ENCODE results near the gene NECAB2.

DNA sequence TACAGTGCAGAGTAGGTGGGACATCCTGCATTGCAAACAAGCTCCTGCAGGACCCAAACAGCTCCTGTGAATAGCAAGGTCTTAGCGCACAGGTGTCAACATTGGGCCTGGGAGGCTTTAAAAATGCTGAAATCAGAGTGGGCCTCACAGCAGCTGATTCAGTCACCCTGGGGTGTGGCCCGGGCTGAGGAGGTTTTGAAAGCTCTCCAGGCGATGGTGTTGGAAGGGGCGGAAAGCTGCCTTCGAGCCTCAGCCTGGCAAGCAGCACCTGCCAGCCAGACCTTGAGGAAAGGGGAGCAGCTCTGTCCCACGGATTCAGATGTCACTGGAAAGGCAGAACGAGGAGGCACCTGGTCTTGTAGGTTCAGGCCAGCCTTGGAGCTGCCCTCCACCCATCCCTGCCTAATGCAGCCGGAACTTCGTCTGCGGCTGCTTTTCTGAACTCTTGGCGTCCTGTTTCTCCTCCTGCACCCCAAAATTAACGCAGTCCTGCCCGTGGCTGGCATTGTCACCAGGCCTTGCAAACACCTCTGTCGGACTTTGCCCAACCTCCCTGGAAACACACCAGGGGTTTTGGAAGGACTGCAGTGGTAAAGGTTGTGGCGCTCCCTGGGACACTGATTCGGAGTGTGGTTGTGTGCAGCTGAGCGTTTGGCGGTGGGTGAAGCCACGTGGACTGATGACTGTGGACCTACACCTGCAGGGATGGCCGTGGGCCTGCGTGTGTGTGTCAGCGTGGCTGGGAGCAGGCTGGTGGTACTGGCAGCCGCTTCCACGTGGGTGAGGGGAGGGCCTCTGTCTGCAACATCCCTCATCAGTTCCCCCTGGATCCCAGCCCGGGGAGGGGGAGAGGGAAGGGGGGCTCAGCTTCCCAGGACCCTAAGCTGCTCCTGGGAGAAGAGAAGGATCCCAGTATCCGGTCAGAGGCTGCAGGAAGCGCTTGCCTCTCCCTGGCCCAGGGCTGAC, 3.4 kb downstream of the NECAB2 start:
- TF ChIP-seq EZH2phosphoT487 (IDR thresholded peaks at IDR 0.05; ENCODE audit: low read length) (no peak), EZH2 (optimal IDR thresholded peaks at IDR 0.05; ENCODE audit: low read depth, low read length) (no peak)
- TF ChIP-seq, protein P1, sequence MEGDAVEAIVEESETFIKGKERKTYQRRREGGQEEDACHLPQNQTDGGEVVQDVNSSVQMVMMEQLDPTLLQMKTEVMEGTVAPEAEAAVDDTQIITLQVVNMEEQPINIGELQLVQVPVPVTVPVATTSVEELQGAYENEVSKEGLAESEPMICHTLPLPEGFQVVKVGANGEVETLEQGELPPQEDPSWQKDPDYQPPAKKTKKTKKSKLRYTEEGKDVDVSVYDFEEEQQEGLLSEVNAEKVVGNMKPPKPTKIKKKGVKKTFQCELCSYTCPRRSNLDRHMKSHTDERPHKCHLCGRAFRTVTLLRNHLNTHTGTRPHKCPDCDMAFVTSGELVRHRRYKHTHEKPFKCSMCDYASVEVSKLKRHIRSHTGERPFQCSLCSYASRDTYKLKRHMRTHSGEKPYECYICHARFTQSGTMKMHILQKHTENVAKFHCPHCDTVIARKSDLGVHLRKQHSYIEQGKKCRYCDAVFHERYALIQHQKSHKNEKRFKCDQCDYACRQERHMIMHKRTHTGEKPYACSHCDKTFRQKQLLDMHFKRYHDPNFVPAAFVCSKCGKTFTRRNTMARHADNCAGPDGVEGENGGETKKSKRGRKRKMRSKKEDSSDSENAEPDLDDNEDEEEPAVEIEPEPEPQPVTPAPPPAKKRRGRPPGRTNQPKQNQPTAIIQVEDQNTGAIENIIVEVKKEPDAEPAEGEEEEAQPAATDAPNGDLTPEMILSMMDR (IDR thresholded peaks at IDR 0.05; ENCODE audit: low read length): no peak
